WTC11 (cell line): ENCODE data around the gene ANO2.

Experiments used
- ATF3 ChIP-seq: sonication (generic); formaldehyde crosslinking; conservative IDR thresholded peaks from 2 replicates; pipeline ENCODE4 v1.8.1; 2022; ENCODE audit warnings: mild to moderate bottlenecking, missing genetic modification reagents
- CTCF ChIP-seq: fragments of 200-600 bp; IDR thresholded peaks from 2 replicates; pipeline ENCODE4 v1.8.0; 2022; ENCODE audit warnings: antibody characterized with exemption
- IRF2 ChIP-seq: sonication (generic); formaldehyde crosslinking; IDR thresholded peaks from 2 replicates; pipeline ENCODE4 v1.8.0; 2022; ENCODE audit warnings: low read depth, missing genetic modification reagents, borderline replicate concordance
- JUN ChIP-seq: sonication (generic); formaldehyde crosslinking; IDR thresholded peaks from 2 replicates; pipeline ENCODE4 v1.8.0; 2023; ENCODE audit warnings: mild to moderate bottlenecking, missing genetic modification reagents
- NFYB ChIP-seq: sonication (generic); formaldehyde crosslinking; conservative IDR thresholded peaks from 2 replicates; pipeline ENCODE4 v1.8.0; 2022; ENCODE audit warnings: low read depth, missing genetic modification reagents
- PREB ChIP-seq: sonication (generic); formaldehyde crosslinking; IDR thresholded peaks from 2 replicates; pipeline ENCODE4 v1.8.1; 2022; ENCODE audit warnings: mild to moderate bottlenecking, missing genetic modification reagents, moderate library complexity, borderline replicate concordance
- TP53 ChIP-seq: sonication (generic); formaldehyde crosslinking; IDR thresholded peaks from 2 replicates; pipeline ENCODE4 v1.8.1; 2023; ENCODE audit warnings: mild to moderate bottlenecking, missing genetic modification reagents
- USF1 ChIP-seq: sonication (generic); formaldehyde crosslinking; IDR thresholded peaks from 2 replicates; pipeline ENCODE4 v1.8.0; 2022; ENCODE audit warnings: mild to moderate bottlenecking, missing genetic modification reagents
- ZSCAN18 ChIP-seq: fragments of 250-450 bp; sonication (Bioruptor Pico); IDR thresholded peaks from 2 replicates; pipeline ENCODE4 v2.1.2; 2022; ENCODE audit warnings: mild to moderate bottlenecking, moderate library complexity

- TF ChIP-seq JUN (CRISPR knock-in tag) (no peak), CTCF (no peak), USF1 (no peak), PREB (CRISPR knock-in tag) (no peak), NFYB (CRISPR knock-in tag) (no peak), ZSCAN18 (no peak), TP53 (CRISPR knock-in tag) (no peak), ATF3 (CRISPR knock-in tag) (no peak), IRF2 (CRISPR knock-in tag) (no peak)
Observed at GRCh38 chr12:5964913-5965900, 20.1 kb upstream of the ANO2 start.
